Measurements from ENCODE around the gene OR1J2.
"Not testable (repeated sequence)": the region's sequence is repeated elsewhere in the genome, so short reads cannot be mapped to it uniquely, and the experiment has no call there.

Gene OR1J2

GRCh38 chr9:122510502-122510901, at the start of gene OR1J2:
OR1J2 (plus strand) TSS chr9:122510802; CDS start chr9:122510802, 0 bp downstream.
- no peak for DNase-seq

- peak; percentile 55 for DNase-seq
Measured at GRCh38 chr9:122463828-122464632, 46.6 kb upstream of the OR1J2 start.

- DNase-seq = peak; percentile 15
Measured at GRCh38 chr9:122464633-122465567, 45.7 kb upstream of the OR1J2 start.

- DNase-seq = no peak
Measured at GRCh38 chr9:122466456-122466855, 44.1 kb upstream of the OR1J2 start.

GRCh38 chr9:122468735-122469134, 41.9 kb upstream of the OR1J2 start:
- no peak for DNase-seq

GRCh38 chr9:122474561-122474960, 36.0 kb upstream of the OR1J2 start:
- DNase-seq = no peak

- DNase-seq = no peak
Measured at GRCh38 chr9:122475717-122476116, 34.9 kb upstream of the OR1J2 start.

- DNase-seq = no peak
Measured at GRCh38 chr9:122477346-122477745, 33.3 kb upstream of the OR1J2 start.

GRCh38 chr9:122477826-122478225, 32.8 kb upstream of the OR1J2 start, which contains the start of gene OR1J1:
OR1J1 (minus strand) TSS chr9:122477926; CDS start chr9:122477926, 0 bp downstream.
- DNase-seq = no peak

GRCh38 chr9:122479062-122479461, 31.5 kb upstream of the OR1J2 start:
- DNase-seq = no peak

- no peak for DNase-seq
Measured at GRCh38 chr9:122498883-122499288, 11.7 kb upstream of the OR1J2 start.

- DNase-seq = no peak
Measured at GRCh38 chr9:122506964-122507363, 3.6 kb upstream of the OR1J2 start.

GRCh38 chr9:122518226-122518625, 7.6 kb downstream of the OR1J2 start:
- DNase-seq = no peak

- no peak for DNase-seq
Measured at GRCh38 chr9:122518841-122519240, 8.2 kb downstream of the OR1J2 start, which contains the start of gene OR1J4. OR1J4 (plus strand) TSS chr9:122519141; CDS start chr9:122519141, 0 bp downstream.

GRCh38 chr9:122519376-122519775, 8.8 kb downstream of the OR1J2 start:
- DNase-seq = no peak

GRCh38 chr9:122526602-122527001, 16.0 kb downstream of the OR1J2 start:
- no peak for DNase-seq

- no peak for DNase-seq
Measured at GRCh38 chr9:122527193-122527592, 16.6 kb downstream of the OR1J2 start, which contains the start of gene OR1N1. OR1N1 (minus strand) TSS chr9:122527293; CDS start chr9:122527293, 0 bp downstream.

GRCh38 chr9:122531157-122531556, 20.6 kb downstream of the OR1J2 start:
- not testable (repeated sequence) for DNase-seq

- DNase-seq = no peak
Measured at GRCh38 chr9:122536134-122536533, 25.5 kb downstream of the OR1J2 start.

GRCh38 chr9:122537066-122537465, 26.5 kb downstream of the OR1J2 start:
- not testable (repeated sequence) for DNase-seq

GRCh38 chr9:122538757-122539156, 28.2 kb downstream of the OR1J2 start:
- DNase-seq = no peak

- DNase-seq = no peak
Measured at GRCh38 chr9:122546196-122546595, 35.6 kb downstream of the OR1J2 start.

GRCh38 chr9:122551371-122551770, 40.8 kb downstream of the OR1J2 start:
- no peak for DNase-seq
